ENCODE data around the gene STIM2. TPM values are rescaled to one million over a fixed set of nuclear protein-coding genes. Genes with fewer than 3 reads are reported as not detected.

The STIM2 gene
- total RNA-seq, 4 donors from 2014 or later, result 3.4 to 13.4 (median 8.2) TPM

GRCh38 chr4:26993539-26993938, 132.9 kb downstream of the STIM2 start:
- Histone ChIP-seq H3K36me3 (no peaks in the 10 kb centered on the region), H3K27ac (no peak overlapping the region), H3K27me3 (no peaks in the 10 kb centered on the region), H3K4me1 (peaks cover 0 to 21% (median 4%) of the 10 kb centered on the region in 3 donors), H3K4me3 (no peak overlapping the region), H3K9me3 (no peaks in the 10 kb centered on the region)
- WGBS, 2 donors, result 63 to 69% methylated on average over 3 of the region's 3 CpGs
- TF ChIP-seq POLR2A (IDR thresholded peaks at IDR 0.05) (no peak), CTCF (IDR thresholded peaks at IDR 0.05) (no peak)
- intact Hi-C loops (cut with DNase I), result no loop called here
- no peak for DNase-seq

- H3K4me3 ChIP-seq, result no peak overlapping the region
- TF ChIP-seq POLR2A (IDR thresholded peaks at IDR 0.05) (no peak), CTCF (IDR thresholded peaks at IDR 0.05) (no peak)
- no peaks in the 10 kb centered on the region for H3K27me3 ChIP-seq
- peaks cover 0 to 21% (median 4%) of the 10 kb centered on the region in 3 donors for H3K4me1 ChIP-seq
- intact Hi-C loops (cut with DNase I), result no loop called here
- WGBS, 2 donors, result 76 to 93% methylated on average over 3 of the region's 3 CpGs
- H3K9me3 ChIP-seq, result no peaks in the 10 kb centered on the region
- no peak overlapping the region for H3K27ac ChIP-seq
- H3K36me3 ChIP-seq, result no peaks in the 10 kb centered on the region
- DNase-seq, result no peak
Measured at GRCh38 chr4:26993967-26994366, 133.3 kb downstream of the STIM2 start.

- H3K36me3 ChIP-seq, result no peaks in the 10 kb centered on the region
- H3K9me3 ChIP-seq, result no peaks in the 10 kb centered on the region
- no peaks in the 10 kb centered on the region for H3K27me3 ChIP-seq
- no peak for TF ChIP-seq POLR2A (IDR thresholded peaks at IDR 0.05)
- H3K27ac ChIP-seq, result no peak overlapping the region
- H3K4me3 ChIP-seq, result no peak overlapping the region
- intact Hi-C loops (cut with DNase I), result no loop called here
- WGBS, 2 donors, result 77 to 94% methylated on average over 2 of the region's 2 CpGs
- no peak for DNase-seq
- peaks cover 0 to 21% (median 4%) of the 10 kb centered on the region in 3 donors for H3K4me1 ChIP-seq
Measured at GRCh38 chr4:26995316-26995715, 134.7 kb downstream of the STIM2 start.

GRCh38 chr4:26996745-26997144, 136.1 kb downstream of the STIM2 start:
- Histone ChIP-seq H3K27ac (no peak overlapping the region), H3K4me3 (no peak overlapping the region), H3K36me3 (no peaks in the 10 kb centered on the region), H3K4me1 (peaks cover 0 to 21% (median 4%) of the 10 kb centered on the region in 3 donors), H3K27me3 (no peaks in the 10 kb centered on the region), H3K9me3 (no peaks in the 10 kb centered on the region)
- TF ChIP-seq CTCF (IDR thresholded peaks at IDR 0.05) (no peak), POLR2A (IDR thresholded peaks at IDR 0.05) (no peak)
- DNase-seq, result no peak
- intact Hi-C loops (cut with DNase I), result no loop called here

- peaks cover 0 to 3% (median 0%) of the 10 kb centered on the region in 3 donors for H3K4me1 ChIP-seq
- H3K27me3 ChIP-seq, result no peaks in the 10 kb centered on the region
- H3K36me3 ChIP-seq, result no peaks in the 10 kb centered on the region
- H3K27ac ChIP-seq, result peak overlapping the region in 1 of 4 donors; percentile 6
- DNase-seq, result no peak
- intact Hi-C loops (cut with DNase I), result loop anchor here (10.0 kb wide), 1 partner anchor 535 kb away; no protein-coding TSS in a partner anchor
- H3K4me3 ChIP-seq, result no peak overlapping the region
- no peaks in the 10 kb centered on the region for H3K9me3 ChIP-seq
- no peak for TF ChIP-seq CTCF (IDR thresholded peaks at IDR 0.05)
- no peak for TF ChIP-seq POLR2A (IDR thresholded peaks at IDR 0.05)
Measured at GRCh38 chr4:26999689-27000088, 139.0 kb downstream of the STIM2 start.

- peak overlapping the region in 1 of 4 donors; percentile 6 for H3K27ac ChIP-seq
- no peak for TF ChIP-seq CTCF (IDR thresholded peaks at IDR 0.05)
- TF ChIP-seq POLR2A (IDR thresholded peaks at IDR 0.05), result no peak
- no peak overlapping the region for H3K4me3 ChIP-seq
- H3K27me3 ChIP-seq, result no peaks in the 10 kb centered on the region
- intact Hi-C loops (cut with DNase I), result loop anchor here (10.0 kb wide), 1 partner anchor 535 kb away; no protein-coding TSS in a partner anchor
- H3K9me3 ChIP-seq, result no peaks in the 10 kb centered on the region
- no peaks in the 10 kb centered on the region for H3K36me3 ChIP-seq
- WGBS, 2 donors, result 63 to 82% methylated on average over 2 of the region's 2 CpGs
- DNase-seq, result no peak
- H3K4me1 ChIP-seq, result no peaks in the 10 kb centered on the region
Measured at GRCh38 chr4:27000122-27000521, 139.5 kb downstream of the STIM2 start.

All from esophagus squamous epithelium (tissue), 5 donors.